NOMO-1 treated with dmso at 0.1 percent for 144 hours (cell line): ENCODE measurements around the gene ZMYND8.
A peak's percentile ranks its signal among the peaks of the same experiment; 100 is the strongest.

Experiments
- DNase-seq: peaks from one replicate; lab custom pipeline; 2025; ENCODE audit not compliant: unreplicated experiment; lab: John Stamatoyannopoulos, UW

The ZMYND8 gene

GRCh38 chr20:47335251-47336128 lies 21.0 kb downstream of the ZMYND8 start:
- no peak for DNase-seq

GRCh38 chr20:47334022-47334551 lies 22.4 kb downstream of the ZMYND8 start:
- no peak for DNase-seq

GRCh38 chr20:47332381-47333206 lies 23.9 kb downstream of the ZMYND8 start:
- DNase-seq, result no peak

GRCh38 chr20:47330933-47331708 lies 25.4 kb downstream of the ZMYND8 start:
- no peak for DNase-seq

- DNase-seq, result no peak
These were observed 26.4 kb downstream of the ZMYND8 start for GRCh38 chr20:47330071-47330470.

- no peak for DNase-seq
These were observed 28.4 kb downstream of the ZMYND8 start for GRCh38 chr20:47328129-47328528.

GRCh38 chr20:47327711-47328110 lies 28.8 kb downstream of the ZMYND8 start:
- DNase-seq, result no peak

GRCh38 chr20:47326658-47327268 lies 29.7 kb downstream of the ZMYND8 start:
- DNase-seq, result no peak

- DNase-seq, result no peak
These were observed 31.3 kb downstream of the ZMYND8 start for GRCh38 chr20:47325242-47325641.

GRCh38 chr20:47320990-47321805 lies 35.3 kb downstream of the ZMYND8 start:
- no peak for DNase-seq

GRCh38 chr20:47319517-47320252 lies 36.8 kb downstream of the ZMYND8 start:
- no peak for DNase-seq

GRCh38 chr20:47318586-47319516 lies 37.6 kb downstream of the ZMYND8 start:
- peak; percentile 7 for DNase-seq

- no peak for DNase-seq
These were observed 38.4 kb downstream of the ZMYND8 start for GRCh38 chr20:47318027-47318585.

- DNase-seq, result peak; percentile 14
These were observed 39.2 kb downstream of the ZMYND8 start for GRCh38 chr20:47317127-47317895.

- no peak for DNase-seq
These were observed 39.7 kb downstream of the ZMYND8 start for GRCh38 chr20:47316776-47317126.

GRCh38 chr20:47315339-47316056 lies 41.0 kb downstream of the ZMYND8 start:
- DNase-seq, result no peak
